Measurements from ENCODE around the gene DOCK11.
"Not testable (repeated sequence)": the region's sequence is repeated elsewhere in the genome, so short reads cannot be mapped to it uniquely, and the experiment has no call there.

Gene DOCK11

DNA sequence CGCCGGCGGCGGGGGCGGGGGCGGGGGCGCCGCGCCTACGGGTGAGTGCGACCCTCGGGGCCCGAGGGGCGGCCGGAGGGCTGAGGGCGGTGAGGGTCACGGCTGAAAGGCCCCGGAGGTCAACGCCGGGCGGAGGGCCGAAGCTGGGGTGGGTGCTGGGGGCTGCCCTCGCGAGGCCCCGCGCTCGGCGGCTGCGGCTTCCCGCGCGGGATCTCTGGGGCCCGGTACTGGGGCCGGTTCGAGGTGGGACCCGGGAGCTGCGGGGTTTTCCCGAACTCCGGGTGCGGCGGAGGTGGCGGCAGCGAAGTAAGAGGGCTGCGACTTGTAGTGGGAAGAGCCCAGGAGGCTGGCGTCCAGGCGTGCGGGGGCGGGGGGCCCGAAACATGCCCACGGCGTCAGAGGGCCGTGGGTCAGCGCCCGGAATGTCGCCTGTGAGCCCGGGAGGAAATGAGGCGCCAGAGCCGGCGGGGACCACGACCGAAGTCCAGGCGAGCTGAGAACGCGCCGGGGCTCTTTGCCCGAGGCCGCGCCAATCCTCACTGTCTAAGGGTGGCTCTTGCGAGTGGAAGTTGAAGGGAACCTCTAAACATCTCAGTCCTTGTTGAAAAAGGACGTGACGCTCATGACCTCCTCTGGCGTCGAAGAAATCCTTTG lies 232.2 kb downstream of the DOCK11 start:
- H3K9ac ChIP-seq (ENCODE audit: low read length): peak overlapping the region; percentile 34
- H3K36me3 ChIP-seq (ENCODE audit: control insufficient read depth, insufficient read depth, low read length): no peaks in the 10 kb centered on the region
- H3K27me3 ChIP-seq (ENCODE audit: control insufficient read depth, insufficient read depth, low read length): no peaks in the 10 kb centered on the region
- H3K27ac ChIP-seq (ENCODE audit: low read depth, low read length): peak overlapping the region; percentile 85
- H3K4me1 ChIP-seq (ENCODE audit: control insufficient read depth, insufficient read depth, low read length): peaks cover 3% of the 10 kb centered on the region
- peak overlapping the region; percentile 57 for H3K4me3 ChIP-seq (ENCODE audit: low read length)

DNA sequence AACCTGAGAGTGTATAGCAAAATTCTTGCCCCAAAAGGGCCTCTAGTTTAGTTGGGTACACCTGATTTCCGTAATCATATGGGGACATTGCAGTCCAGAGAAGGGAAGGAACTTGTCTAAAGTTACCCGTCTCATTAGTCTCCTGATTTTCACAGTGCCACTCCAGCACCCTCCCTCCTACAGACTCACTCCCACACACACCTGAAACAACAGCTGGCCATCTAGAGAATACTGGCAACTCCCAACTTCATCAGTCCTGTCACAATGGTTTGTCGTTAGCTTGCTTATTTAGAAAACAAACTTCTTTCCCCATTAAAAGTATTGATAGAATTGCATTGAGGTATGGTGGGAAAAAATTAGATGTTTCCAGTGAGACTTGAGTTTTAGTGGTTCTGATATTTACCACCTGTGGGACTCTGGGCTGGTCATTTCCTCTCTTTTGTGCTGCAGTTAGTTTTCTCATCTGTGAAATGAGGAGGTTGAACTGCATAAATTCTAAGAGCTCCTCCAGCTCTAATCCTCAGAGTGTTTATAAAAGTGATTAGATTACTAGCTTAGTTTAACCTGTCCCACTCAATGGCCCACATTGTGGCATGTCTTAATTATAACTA lies 233.5 kb downstream of the DOCK11 start:
- Histone ChIP-seq H3K9ac (ENCODE audit: low read length) (no peak overlapping the region), H3K27ac (ENCODE audit: low read depth, low read length) (no peak overlapping the region), H3K4me3 (ENCODE audit: low read length) (peak overlapping the region; percentile 57), H3K4me1 (ENCODE audit: control insufficient read depth, insufficient read depth, low read length) (peaks cover 3% of the 10 kb centered on the region), H3K27me3 (ENCODE audit: control insufficient read depth, insufficient read depth, low read length) (no peaks in the 10 kb centered on the region), H3K36me3 (ENCODE audit: control insufficient read depth, insufficient read depth, low read length) (no peaks in the 10 kb centered on the region)

DNA sequence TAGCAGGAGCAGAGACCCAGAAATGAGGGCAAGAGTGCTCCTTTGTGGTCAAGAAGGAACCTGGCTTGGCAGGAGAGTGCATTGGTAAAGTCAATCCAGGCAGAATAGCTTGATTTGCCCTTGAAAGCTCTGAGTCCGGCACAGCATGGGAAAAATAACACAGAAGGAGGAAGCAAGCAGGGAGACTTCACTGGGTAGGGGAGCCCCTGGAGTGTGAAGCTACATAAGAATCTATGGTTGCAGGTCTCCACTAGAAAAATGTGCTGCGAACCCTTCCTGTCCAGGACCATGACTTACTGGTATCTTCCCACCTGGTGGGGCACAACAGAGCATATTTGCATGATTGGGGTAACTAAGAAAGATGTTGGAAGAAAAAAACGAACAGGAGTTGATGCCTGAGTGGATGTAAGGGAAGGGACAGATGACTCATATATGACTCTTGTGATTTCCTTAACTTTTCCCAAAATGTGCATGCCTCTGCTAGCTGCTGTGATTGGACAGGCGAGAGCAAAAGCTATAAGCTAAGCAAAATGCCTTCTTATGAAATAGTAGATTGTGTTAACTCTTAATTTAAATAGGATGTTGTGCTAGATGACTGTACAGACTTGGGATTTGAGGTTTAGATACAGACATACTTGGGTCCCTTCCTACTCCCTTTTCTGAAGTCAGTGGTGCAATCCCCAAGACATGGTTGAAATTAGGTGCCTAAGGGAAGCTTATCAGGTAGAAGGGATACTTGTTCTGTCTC lies 235.1 kb downstream of the DOCK11 start:
- Histone ChIP-seq H3K27ac (ENCODE audit: low read depth, low read length) (peak overlapping the region; percentile 54), H3K36me3 (ENCODE audit: control insufficient read depth, insufficient read depth, low read length) (no peaks in the 10 kb centered on the region), H3K9ac (ENCODE audit: low read length) (no peak overlapping the region), H3K4me3 (ENCODE audit: low read length) (peak overlapping the region; percentile 2), H3K4me1 (ENCODE audit: control insufficient read depth, insufficient read depth, low read length) (no peaks in the 10 kb centered on the region), H3K27me3 (ENCODE audit: control insufficient read depth, insufficient read depth, low read length) (no peaks in the 10 kb centered on the region)

DNA sequence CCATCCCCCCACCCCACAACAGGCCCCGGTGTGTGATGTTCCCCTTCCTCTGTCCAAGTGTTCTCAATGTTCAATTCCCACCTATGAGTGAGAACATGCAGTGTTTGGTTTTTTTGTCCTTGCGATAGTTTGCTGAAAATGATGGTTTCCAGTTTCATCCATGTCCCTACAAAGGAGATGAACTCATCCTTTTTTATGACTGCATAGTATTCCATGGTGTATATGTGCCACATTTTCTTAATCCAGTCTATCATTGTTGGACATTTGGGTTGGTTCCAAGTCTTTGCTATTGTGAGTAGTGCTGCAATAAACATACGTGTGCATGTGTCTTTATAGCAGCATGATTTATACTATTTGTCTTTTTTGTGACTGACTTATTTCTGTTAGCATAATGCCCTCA lies 236.9 kb downstream of the DOCK11 start:
- H3K4me1 ChIP-seq (ENCODE audit: control insufficient read depth, insufficient read depth, low read length); H3K36me3 ChIP-seq (ENCODE audit: control insufficient read depth, insufficient read depth, low read length); H3K27me3 ChIP-seq (ENCODE audit: control insufficient read depth, insufficient read depth, low read length); H3K27ac ChIP-seq (ENCODE audit: low read depth, low read length); H3K4me3 ChIP-seq (ENCODE audit: low read length); H3K9ac ChIP-seq (ENCODE audit: low read length): not testable (repeated sequence)

DNA sequence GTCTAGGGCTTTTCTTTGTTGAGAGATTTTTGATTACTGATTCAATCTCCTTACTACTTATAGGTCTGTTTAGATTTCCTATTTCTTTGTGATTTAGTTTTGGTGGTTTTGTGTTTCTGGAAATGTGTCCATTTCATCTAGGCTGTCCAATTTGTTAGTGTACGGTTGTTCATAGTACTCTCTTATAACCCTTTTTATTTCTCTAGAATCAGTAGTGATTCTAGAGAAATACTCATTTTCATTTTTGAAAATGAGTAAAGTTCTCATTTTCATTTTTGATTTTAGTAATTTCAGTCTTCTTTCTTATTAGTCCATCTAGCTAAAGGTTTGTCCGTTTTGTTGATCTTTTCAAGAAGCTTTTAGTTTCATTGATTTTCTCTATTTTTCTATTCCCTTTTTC lies 239.3 kb downstream of the DOCK11 start:
- Histone ChIP-seq H3K27ac (ENCODE audit: low read depth, low read length) (no peak overlapping the region), H3K4me1 (ENCODE audit: control insufficient read depth, insufficient read depth, low read length) (no peaks in the 10 kb centered on the region), H3K4me3 (ENCODE audit: low read length) (no peak overlapping the region), H3K36me3 (ENCODE audit: control insufficient read depth, insufficient read depth, low read length) (no peaks in the 10 kb centered on the region), H3K9ac (ENCODE audit: low read length) (no peak overlapping the region), H3K27me3 (ENCODE audit: control insufficient read depth, insufficient read depth, low read length) (no peaks in the 10 kb centered on the region)
